GM21390 (cell line): ENCODE data around the gene OR1K1.
"Not testable (repeated sequence)": the region's sequence is repeated elsewhere in the genome, so short reads cannot be mapped to it uniquely, and the experiment has no call there.

Experiments used
- ATAC-seq: cut with Tn5 transposase; IDR thresholded peaks from one replicate; pipeline ENCODE4 v1.9.1; 2021; ENCODE audit not compliant: unreplicated experiment

Gene OR1K1

GRCh38 chr9:122810306-122810946 lies 10.5 kb downstream of the OR1K1 start:
- ATAC-seq: peak; percentile 91

GRCh38 chr9:122812736-122813135 lies 12.8 kb downstream of the OR1K1 start:
- ATAC-seq: no peak

- ATAC-seq: no peak
Observed at GRCh38 chr9:122814545-122814944, 14.6 kb downstream of the OR1K1 start.

- no peak for ATAC-seq
Observed at GRCh38 chr9:122815544-122815943, 15.6 kb downstream of the OR1K1 start.

GRCh38 chr9:122816163-122816867 lies 16.4 kb downstream of the OR1K1 start:
- ATAC-seq: peak; percentile 78

- ATAC-seq: no peak
Observed at GRCh38 chr9:122819326-122819725, 19.4 kb downstream of the OR1K1 start.

GRCh38 chr9:122819791-122820489 lies 20.0 kb downstream of the OR1K1 start:
- no peak for ATAC-seq

- no peak for ATAC-seq
Observed at GRCh38 chr9:122820490-122820845, 20.5 kb downstream of the OR1K1 start.

GRCh38 chr9:122821278-122821943 lies 21.5 kb downstream of the OR1K1 start:
- no peak for ATAC-seq

- ATAC-seq: no peak
Observed at GRCh38 chr9:122822056-122822455, 22.1 kb downstream of the OR1K1 start.

- no peak for ATAC-seq
Observed at GRCh38 chr9:122822938-122823337, 23.0 kb downstream of the OR1K1 start.

GRCh38 chr9:122827761-122828093 lies 27.8 kb downstream of the OR1K1 start:
- peak; percentile 18 for ATAC-seq

- not testable (repeated sequence) for ATAC-seq
Observed at GRCh38 chr9:122828965-122829284, 29.0 kb downstream of the OR1K1 start.

- no peak for ATAC-seq
Observed at GRCh38 chr9:122832194-122832593, 32.3 kb downstream of the OR1K1 start.

GRCh38 chr9:122835313-122835731 lies 35.4 kb downstream of the OR1K1 start:
- ATAC-seq: no peak

GRCh38 chr9:122837266-122837850 lies 37.4 kb downstream of the OR1K1 start:
- ATAC-seq: no peak

- not testable (repeated sequence) for ATAC-seq
Observed at GRCh38 chr9:122838441-122838840, 38.5 kb downstream of the OR1K1 start.

GRCh38 chr9:122841501-122841900 lies 41.6 kb downstream of the OR1K1 start:
- ATAC-seq: no peak

- no peak for ATAC-seq
Observed at GRCh38 chr9:122844137-122844536, 44.2 kb downstream of the OR1K1 start.

GRCh38 chr9:122845116-122845515 lies 45.2 kb downstream of the OR1K1 start:
- no peak for ATAC-seq

GRCh38 chr9:122846371-122846940 lies 46.5 kb downstream of the OR1K1 start:
- ATAC-seq: no peak
